HG02588 (cell line): Measurements from ENCODE around the gene FAM174C.
"Not testable (repeated sequence)": the region's sequence is repeated elsewhere in the genome, so short reads cannot be mapped to it uniquely, and the experiment has no call there.

Experiments used
- ATAC-seq: cut with Tn5 transposase; IDR thresholded peaks from one replicate; pipeline ENCODE4 v1.9.1; 2021; ENCODE audit warnings: mild to moderate bottlenecking, moderate library complexity; ENCODE audit not compliant: unreplicated experiment

The FAM174C gene

GRCh38 chr19:1317274-1318003 is 42.1 kb downstream of the FAM174C start:
- ATAC-seq = no peak

- no peak for ATAC-seq
These were observed 43.5 kb downstream of the FAM174C start for GRCh38 chr19:1318678-1319471.

GRCh38 chr19:1320282-1320650 is 44.9 kb downstream of the FAM174C start:
- ATAC-seq = not testable (repeated sequence)

GRCh38 chr19:1321539-1321938 is 46.2 kb downstream of the FAM174C start:
- ATAC-seq = no peak

- ATAC-seq = no peak
These were observed 47.1 kb downstream of the FAM174C start for GRCh38 chr19:1322198-1322981.

GRCh38 chr19:1324249-1324805 is 49.0 kb downstream of the FAM174C start:
- ATAC-seq = no peak

GRCh38 chr19:1324806-1325567 is 49.7 kb downstream of the FAM174C start:
- ATAC-seq = no peak

- ATAC-seq = no peak
These were observed 50.4 kb downstream of the FAM174C start for GRCh38 chr19:1325568-1326294.

- ATAC-seq = no peak
These were observed 51.8 kb downstream of the FAM174C start for GRCh38 chr19:1327125-1327524.
